ENCODE measurements around the gene DPYSL3.

The DPYSL3 gene

DNA sequence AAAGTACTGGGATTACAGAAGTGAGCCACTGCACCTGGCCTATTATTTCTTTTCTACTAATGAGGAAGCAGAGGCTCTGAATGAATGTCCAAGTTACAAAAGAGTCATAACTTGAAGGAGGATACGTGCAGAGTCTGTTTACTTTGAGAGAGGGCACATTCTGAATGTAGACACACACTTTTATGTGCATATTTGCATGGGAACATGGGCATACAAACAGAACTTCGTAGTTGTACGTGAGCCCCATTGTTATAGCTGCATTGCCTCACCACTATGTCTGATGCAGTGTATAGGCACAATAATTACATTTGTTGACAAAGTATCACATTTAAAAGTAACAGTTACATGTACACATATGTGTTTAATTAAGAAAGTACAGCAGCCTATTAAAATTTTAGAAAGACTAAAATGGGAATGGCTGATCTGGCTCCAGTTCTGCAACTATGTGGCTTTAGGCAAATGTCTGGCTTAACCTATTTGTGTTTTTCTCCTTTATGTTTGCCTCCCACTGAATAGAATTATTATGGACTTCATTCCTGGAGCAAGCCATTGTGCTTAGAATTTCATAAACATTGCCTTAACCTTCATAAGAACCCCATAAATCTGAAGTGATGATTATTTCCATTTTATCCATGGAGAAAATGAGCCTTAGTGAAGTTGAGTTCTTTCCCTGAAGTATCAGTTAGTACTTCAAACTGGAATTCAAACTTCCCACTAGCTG lies 3.0 kb upstream of the DPYSL3 start:
- no peak for DNase-seq

DNA sequence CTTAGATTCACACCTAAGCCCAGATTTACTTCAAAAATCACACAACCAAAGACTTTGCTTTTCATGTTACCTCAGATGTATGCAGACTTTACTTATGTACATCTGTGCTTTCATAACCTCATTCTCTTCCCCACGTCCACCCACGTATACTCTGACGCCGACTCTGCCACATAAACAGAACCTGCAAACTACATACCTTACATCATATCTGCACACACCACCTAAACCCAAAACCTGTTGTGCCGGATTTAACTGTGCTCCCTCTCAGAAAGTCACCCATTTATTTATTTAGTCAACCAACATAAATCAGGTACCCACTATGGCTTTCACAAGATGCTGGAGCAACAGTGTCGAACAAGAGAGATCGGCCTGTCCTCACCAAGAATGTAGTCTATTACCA lies 1.0 kb upstream of the DPYSL3 start:
- DNase-seq = no peak

DNA sequence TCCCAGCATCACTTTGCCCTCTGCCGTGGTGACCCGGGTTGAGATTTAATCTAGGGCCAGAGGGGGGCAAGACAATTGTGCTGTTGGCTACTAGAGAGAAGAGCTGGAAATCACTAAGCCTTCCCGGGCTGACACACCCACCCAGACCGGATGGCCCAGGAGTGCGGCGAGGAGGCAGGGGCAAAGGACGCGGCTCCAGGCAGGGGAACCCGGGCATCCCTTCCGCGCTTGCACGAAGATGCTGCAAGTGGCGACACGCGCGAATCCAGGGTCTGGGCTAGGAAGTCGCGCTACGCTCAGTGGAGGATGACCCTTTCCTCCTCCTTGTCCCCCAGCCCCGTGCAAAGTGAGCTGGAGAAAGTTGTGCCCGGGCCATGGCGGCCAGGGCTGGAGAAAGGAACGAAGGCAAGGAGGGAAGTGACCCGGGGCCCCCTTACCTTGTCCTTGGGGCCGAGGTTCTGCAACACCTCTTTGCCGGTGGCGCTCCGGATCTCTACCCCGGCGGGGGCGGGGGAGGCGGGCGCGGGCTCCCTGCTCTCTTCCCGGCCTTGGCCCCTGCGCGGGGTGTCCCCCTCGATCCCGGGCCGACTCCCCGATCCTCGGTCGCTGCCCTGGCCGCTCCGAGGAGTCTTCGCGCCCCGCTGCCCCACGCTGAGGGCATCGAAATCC lies 693 bp downstream of the DPYSL3 start:
- no peak for DNase-seq

- no peak for DNase-seq
These were observed 1.2 kb downstream of the DPYSL3 start for GRCh38 chr5:147508711-147509040.

- DNase-seq = no peak
These were observed 2.3 kb downstream of the DPYSL3 start for GRCh38 chr5:147507480-147508126.

DNA sequence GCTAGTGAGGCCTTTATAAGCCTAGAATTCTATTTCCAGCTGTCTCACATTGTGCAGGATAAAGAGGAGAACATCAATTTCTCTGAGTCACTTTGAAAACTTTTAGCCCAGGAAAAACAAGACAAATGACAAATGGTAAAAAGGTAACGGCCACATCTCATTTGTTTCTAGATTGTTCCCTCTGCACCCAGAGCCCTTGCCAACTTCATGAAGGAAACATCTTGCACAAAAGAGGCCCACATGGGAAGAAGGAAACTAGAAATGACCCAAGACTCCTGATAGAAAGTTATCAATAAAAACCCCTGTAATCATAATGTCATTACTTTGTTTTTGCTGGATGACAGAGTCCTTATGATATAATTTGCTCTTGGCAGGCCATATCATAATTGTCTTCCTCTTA lies 5.3 kb downstream of the DPYSL3 start:
- no peak for DNase-seq

GRCh38 chr5:147504011-147504410 lies 5.9 kb downstream of the DPYSL3 start:
- DNase-seq = no peak

- no peak for DNase-seq
These were observed 18.9 kb downstream of the DPYSL3 start for GRCh38 chr5:147490989-147491388.

DNA sequence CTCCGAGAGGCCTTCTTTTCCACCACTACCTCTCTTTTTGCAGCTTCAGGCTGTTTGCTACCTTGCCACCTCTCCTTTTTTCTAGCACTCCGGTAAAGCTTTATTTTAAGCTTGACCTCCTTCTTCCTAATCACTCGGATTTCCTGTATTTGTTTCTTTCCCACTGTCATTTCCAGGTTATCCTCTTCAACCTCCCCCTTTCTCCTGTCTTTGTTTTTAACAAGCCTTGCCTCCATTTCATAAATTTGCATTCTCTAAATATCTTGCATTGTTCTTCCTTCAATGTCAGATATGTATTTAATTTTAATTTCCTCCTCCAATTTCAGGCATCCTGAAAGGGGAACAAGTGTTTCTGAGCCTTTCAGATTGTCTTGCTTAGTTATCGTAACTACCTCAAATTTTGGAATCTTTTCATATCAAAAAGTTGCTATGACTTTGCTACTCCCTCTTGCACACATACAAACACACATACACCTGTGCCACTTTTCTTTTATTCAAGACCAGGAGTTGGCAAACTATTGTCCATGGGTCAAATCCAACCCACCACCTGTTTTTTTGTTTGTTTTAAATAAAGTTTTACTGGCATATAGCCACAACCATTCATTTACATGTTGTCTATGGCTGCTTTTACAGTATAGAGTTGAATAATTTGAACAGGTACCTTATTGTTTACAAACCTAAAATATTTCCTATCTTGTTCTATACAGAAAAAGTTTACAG lies 22.7 kb downstream of the DPYSL3 start:
- no peak for DNase-seq

GRCh38 chr5:147485814-147486213 lies 24.1 kb downstream of the DPYSL3 start:
- no peak for DNase-seq

- DNase-seq = no peak
These were observed 24.8 kb downstream of the DPYSL3 start for GRCh38 chr5:147485046-147485445.

- DNase-seq = no peak
These were observed 25.2 kb downstream of the DPYSL3 start for GRCh38 chr5:147484708-147485020.

- DNase-seq = no peak
These were observed 25.7 kb downstream of the DPYSL3 start for GRCh38 chr5:147483961-147484707.

GRCh38 chr5:147483188-147483790 lies 26.6 kb downstream of the DPYSL3 start:
- no peak for DNase-seq

- no peak for DNase-seq
These were observed 27.1 kb downstream of the DPYSL3 start for GRCh38 chr5:147482706-147483180.

- DNase-seq = no peak
These were observed 27.8 kb downstream of the DPYSL3 start for GRCh38 chr5:147481874-147482705.

- DNase-seq = no peak
These were observed 28.5 kb downstream of the DPYSL3 start for GRCh38 chr5:147481376-147481775.

- DNase-seq = no peak
These were observed 29.9 kb downstream of the DPYSL3 start for GRCh38 chr5:147479949-147480348.

DNA sequence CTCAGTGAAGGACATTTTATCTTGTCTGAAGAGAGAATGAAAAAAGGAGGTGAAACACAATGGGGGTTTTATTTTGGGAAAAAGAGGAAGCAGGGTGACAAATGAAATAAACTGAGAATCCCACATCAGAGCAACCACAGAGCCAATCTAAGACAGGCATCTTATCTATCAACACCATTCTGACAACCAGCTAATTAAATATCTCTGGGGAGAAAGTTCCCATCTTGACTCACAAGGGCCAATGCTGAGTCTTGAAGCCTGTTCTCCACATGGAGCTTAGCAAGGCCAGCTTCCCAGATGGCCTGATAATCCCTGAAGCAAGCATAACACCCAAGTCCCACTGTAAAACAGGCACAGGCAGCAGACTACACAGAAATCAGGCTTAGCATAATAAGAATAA lies 30.4 kb downstream of the DPYSL3 start:
- no peak for DNase-seq

- DNase-seq = no peak
These were observed 35.7 kb downstream of the DPYSL3 start for GRCh38 chr5:147474140-147474539.

DNA sequence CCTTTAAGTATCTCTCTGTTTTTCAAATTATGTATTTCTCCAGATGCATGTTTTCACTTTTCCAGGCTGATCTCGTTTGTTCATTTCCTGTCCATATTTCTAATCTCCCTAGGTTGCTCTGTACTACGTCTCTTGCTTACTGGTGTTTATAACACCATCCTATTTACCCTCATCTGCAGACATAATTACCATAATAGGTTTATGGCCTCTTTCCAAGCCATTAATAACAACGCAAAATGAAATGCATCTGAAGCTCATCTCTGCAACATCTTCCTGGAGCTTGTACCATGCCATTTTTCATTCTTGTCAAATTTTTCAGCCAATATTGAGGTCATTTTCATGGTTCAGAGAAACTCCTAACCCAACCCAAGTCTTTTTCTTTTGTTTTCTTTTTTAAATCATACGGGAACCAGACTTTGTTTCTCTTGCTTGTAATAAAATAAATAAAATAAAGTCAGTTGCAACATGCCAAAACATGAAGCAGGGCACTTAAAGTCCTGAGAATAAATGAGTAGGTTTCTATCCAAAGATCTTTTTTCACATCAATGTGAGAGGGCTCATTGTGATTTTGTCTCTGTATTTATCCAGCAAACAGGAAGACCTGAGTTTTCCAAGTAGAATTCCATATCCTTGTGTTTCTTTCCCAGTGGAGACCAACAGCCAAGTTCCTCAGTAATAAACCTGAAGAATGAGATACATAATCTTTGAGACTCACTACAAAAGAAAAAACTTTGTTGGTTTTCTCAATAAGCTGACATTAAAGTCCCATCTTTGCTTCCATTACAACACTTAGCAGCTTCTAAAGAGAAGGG lies 37.0 kb downstream of the DPYSL3 start:
- no peak for DNase-seq
